SH-SY5Y (cell line): ENCODE data around the gene GTF2H4.

Experiments
- GATA2 ChIP-seq: IDR thresholded peaks from 2 replicates; pipeline ENCODE4 v1.6.1; 2011; ENCODE audit warnings: mild to moderate bottlenecking, low read depth, low read length
- GATA3 ChIP-seq: IDR thresholded peaks from 2 replicates; pipeline ENCODE4 v1.6.1; 2011; ENCODE audit warnings: low read depth, mild to moderate bottlenecking, low read length, moderate library complexity

- TF ChIP-seq GATA2, result no peak
- no peak for TF ChIP-seq GATA3
Measured at GRCh38 chr6:30960907-30961673, 53.1 kb downstream of the GTF2H4 start.
